HG02981 (cell line): ENCODE results near the gene COL6A2.
"Not testable (repeated sequence)": the region's sequence is repeated elsewhere in the genome, so short reads cannot be mapped to it uniquely, and the experiment has no call there.

ENCODE experiments used
- ATAC-seq: cut with Tn5 transposase; IDR thresholded peaks from one replicate; pipeline ENCODE4 v1.9.1; 2021; ENCODE audit warnings: mild to moderate bottlenecking, moderate library complexity; ENCODE audit not compliant: unreplicated experiment

The COL6A2 gene

DNA sequence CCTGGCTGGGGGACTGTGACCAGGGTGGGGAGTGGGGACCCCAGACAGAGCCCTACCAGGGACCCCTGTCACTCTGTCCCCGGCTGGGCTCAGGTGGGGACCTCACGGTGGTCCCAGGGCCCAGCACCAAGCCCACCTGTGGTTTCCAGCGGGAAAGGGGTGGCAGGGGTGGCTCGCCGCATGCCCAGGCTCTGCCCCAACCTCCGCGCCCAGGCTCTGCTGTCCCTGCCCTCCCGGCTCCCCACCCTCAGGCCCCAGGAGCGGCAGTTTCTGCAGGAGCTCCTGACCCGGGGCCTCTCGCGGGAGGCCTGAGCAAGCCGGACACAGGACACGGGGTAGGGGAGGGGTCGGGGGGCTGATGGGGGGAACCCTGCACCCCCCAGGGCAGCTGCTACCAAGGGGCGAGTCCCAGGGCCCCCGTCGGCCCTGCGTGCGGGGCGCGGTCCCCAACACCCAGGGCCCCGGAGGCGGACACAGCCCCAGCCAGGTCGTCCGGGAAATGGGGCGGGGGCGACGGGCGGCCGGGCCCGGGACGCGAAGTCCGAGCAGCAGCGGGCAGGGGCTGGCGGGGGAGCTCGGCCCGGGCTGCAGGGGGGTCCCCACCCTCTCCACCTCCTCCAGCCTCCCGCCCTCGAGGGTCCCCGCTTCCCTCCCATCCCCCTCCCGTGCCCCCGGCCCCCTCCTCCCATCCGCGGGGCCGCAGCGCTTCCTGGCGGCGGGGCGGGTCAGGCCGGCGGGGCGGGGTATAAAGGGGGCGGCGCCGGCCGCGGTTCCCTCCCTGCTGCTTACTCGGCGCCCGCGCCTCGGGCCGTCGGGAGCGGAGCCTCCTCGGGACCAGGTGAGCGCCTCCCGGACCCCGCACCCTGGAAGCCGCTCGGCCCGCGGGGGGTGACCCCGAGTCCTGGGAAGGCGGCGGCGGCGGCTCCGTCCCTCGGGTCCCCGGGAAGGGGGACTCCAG, at the start of gene COL6A2:
COL6A2 (plus strand) TSS at position 777 of the 958 bp plus-strand sequence.
- ATAC-seq, result no peak

DNA sequence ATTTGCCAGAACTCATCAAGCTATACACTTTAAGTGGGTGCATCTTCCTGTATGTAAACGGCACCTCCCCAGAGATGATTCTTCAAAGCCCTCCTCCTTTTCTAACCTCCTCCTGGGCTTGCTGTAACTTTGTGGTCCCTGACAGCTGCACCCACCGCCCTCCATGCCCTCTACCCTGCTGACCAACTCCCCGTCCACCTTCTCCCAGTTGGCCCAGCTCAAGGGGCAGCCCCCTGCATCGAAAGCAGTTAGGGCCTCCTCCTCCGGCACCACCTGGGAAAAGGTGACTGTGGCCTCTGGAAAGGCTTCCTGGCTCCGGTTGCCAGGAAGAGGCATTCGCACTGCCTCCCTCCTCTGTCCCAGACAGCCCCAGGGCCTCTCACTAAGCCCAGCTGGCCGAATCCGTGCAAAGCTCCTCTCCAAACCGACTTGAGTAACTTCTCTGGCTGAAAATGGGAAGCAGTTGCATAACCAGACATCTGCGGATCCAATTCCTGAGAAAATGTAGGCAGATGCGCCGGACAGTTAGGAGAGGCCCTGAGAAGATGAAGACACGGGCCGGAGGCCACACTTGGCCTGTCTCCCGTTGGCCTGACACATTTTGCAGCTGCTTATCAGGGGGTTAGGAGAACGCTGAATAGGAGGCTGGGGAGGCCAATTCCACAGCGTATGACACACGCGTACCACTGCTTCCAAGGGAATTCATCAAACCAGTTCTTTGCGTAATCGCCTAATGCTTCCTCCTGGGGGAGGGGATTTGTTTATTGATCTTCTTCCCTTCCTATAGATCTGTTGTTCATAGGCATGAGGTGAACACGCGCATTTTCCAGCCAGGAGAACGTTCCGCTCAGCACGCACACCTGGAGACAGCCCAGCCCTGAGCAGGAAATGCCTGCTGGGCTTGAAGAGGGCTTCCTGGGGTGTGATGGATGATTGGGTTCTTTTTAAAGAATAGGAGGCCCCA, 48.7 kb upstream of the COL6A2 start:
- no peak for ATAC-seq

DNA sequence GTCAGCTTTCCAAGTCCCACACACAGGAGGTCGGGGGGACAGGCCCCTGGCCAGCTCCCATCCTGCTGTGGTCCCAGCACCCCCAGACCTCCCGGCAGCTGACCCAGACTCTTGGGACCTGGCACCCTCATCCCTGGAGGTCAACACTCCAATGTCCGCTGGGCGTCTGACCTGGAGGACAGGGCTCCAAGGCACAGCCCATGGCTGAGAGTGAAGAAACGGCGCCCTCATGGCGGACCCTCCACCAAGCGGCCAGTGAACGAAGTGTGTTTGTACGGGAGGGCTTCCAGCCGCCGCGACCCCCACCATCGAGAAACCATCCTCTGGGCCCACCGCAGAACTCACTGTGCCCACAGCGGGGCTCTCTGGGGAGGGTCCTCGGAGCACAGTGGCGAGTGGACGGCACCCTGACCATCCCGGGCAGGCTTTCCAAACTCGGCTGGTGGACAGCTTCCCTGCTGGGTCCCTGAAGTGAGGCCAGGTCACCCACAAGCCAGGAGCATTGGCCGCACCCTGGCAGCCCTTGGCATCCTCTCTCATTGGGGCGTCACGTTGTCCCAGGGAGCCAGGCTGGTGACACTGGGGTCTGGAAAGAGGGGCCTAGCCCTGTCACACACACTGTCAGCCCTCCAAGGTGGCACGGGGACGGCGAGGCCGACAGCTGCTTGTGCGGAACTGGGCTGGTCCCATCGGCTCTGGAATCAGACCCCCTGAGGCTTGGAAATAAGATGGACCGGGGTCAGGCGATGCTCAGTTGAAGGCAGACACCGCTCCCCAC, 47.8 kb upstream of the COL6A2 start:
- ATAC-seq, result no peak

DNA sequence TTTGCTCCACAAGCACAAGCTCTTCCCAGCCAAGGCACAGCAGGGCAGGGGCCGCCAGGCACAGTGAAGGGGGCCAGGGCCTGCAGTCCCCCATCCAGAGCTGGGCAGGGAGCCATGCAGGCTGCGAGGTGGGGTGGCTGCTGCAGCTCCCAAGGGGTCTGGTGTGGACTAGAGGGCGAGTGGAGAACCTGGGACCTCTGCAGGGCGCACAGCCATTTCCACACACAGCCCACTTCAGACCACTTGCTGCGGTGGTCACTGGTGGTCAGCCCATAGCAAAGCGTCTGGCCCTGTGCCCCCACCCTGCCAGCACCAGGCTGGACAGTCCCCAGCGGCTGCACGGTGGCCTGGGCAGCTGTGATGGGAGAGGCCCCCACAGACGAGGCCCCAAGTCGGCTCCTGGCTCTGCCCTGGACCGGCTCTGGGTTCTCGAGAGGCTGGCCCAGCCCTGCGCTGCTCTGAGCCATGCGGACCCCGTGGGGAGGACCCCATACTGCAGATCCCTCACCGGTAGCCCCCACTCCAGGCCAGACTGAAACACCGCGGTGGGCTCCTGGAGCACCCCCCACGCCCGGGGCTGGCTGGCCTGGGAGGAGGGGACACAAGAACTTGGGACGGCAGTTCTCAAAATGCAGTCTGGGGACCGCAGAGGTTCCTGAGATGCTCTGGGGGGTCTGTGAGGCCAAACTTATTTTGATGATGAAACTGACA, 47.1 kb upstream of the COL6A2 start:
- no peak for ATAC-seq

DNA sequence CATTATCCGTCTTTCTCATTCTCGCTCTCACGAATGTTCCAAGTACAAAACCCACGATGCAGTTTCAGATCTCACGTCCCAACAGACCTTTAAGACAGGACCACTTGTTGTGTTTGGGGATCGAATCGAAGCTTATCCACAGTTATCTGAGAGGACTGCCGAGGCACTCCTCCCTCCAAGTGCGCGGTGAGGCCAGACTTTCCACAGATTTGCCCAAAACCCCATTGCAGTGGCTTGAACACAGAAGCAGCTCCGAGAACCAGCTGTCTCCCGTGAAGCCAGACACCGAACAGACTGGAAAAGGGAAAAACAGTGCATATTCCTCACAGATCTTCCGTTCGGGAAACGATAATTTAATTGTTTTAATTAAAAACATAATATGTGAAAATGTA, 46.5 kb upstream of the COL6A2 start:
- no peak for ATAC-seq

DNA sequence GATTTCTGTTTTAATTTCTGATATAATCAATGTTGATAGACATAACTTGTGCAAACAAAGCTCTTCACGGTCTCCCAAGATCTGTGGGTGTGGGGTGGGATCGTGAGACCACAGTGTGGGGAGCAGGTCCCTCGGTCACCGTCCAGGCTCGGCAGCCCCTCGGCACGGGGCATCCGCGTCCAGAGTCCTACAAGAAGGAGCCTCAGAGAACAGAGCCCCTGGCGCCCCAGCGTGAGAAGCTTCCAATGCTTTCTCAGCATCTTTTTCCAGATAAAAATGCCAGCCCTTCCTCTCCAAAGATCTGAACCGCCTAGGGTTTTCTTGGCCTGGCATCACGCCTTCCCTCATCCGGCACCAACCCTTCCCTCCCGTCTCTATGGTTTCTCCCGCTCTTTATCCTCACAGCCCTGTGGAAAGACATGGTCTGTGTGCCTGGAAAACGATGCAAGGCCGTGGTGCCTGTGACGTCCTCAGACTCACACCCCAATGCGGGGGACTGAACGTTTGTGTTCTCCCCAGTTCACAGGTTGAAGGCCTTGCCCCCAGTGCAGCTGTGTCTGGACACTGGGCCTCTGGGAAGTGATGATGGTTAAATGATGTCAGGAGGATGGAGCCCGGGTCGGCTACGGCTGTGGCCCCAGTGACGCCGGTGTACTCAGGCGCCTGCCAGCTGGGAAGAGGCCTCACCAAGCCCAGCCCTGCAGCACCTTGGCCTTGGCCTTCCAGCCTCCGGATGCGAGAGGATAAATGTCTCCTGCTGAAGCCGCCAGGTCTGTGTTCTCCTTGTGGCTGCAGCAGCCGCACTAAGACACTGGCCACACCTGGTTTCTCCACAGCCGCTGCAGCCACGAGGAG, 45.9 kb upstream of the COL6A2 start:
- no peak for ATAC-seq

DNA sequence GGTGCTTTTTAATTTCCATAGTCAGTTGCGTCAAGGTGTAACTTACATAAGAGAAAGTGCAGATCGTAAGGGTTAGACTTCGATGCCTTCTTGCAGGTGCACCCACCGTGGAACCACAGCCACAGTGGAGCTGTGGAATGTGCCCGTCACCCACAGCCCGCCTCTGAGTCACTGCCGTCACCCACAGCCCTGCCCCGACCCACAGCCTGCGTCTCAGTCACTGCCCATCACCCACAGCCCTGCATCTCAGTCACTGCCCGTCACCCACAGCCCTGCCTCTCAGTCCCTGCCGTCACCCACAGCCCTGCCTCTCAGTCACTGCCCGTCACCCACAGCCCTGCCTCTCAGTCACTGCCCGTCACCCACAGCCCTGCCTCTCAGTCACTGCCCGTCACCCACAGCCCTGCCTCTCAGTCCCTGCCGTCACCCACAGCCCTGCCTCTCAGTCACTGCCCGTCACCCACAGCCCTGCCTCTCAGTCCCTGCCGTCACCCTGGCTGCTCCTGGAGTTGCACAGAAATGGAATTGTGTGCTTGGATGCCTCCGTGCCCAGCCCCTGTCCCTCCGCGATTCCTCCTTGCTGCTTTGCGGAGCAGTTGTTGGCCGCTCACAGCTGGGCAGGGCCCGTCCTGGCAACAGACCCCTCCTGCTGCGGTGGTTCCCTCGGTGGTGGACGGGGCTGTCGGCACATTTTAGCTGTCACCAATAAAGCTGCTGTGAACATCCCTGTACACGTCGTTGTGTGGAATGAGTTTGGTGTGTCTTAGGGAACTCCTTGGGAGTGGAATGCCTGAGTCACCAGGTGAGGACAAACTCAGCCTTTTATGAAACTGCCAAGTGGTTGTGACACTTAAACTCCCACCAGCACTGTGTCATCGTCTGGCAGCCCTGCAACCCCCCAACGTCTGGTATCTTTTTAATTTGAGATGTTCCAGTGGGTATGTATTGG, 44.9 kb upstream of the COL6A2 start:
- no peak for ATAC-seq

DNA sequence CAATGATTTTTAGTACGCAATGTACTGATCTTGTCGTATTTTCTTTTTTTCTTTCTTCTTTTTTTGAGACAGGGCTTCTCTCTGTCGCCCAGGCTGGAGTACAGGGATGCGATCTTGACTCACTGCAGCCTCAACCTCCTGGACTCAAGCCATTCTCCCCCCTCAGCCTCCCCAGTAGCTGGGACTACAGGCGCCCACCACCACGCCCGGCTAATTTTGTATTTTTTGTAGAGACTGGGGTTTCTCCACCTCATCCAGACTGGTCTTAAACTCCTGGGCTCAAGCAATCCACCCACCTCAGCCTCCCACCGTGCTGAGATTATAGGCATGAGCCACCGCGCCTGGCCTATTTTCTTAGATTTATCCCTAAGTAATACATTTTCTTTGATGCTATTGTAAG, 43.9 kb upstream of the COL6A2 start:
- ATAC-seq, result no peak

DNA sequence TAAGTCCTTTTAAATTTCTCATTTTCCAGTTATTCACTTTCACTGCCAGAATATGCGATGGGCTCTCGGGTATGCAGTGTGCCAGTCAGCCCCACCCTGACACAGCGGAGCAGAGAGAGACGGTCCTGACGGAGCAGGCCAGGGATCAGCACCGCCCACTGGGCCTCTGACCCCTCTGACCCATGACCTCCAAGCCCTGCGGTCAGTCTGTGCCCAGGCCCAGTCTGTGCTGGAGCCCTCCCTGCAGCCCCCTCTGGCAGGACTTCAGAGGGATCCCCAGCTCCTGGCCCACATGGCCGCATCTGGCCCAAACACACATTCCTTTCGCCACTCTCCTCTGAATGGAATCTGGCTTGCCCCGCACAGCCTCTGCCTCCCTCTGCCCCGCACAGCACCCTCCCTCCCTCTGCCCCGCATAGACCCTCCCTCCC, 43.4 kb upstream of the COL6A2 start:
- ATAC-seq, result no peak

DNA sequence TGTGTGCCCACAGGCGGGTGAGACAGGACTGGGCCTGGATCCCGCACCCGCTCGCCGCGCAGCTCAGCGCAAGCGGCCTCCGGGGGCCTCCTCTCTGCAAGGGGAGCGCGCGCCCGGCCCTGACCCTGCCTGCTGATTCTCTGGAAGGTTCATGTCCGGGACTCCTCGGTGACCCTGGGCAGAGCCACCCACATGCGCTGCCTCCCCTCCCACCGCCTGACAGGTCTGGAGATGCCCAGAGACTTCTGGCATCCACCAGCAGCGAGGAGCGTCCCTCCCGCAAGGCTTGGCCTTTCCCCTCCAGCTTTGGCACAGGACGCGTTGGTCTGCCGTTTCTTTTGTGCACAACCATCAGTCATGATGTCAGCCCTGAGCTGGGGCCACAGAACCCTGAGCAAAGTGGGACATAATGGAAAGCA, 42.0 kb upstream of the COL6A2 start:
- no peak for ATAC-seq

DNA sequence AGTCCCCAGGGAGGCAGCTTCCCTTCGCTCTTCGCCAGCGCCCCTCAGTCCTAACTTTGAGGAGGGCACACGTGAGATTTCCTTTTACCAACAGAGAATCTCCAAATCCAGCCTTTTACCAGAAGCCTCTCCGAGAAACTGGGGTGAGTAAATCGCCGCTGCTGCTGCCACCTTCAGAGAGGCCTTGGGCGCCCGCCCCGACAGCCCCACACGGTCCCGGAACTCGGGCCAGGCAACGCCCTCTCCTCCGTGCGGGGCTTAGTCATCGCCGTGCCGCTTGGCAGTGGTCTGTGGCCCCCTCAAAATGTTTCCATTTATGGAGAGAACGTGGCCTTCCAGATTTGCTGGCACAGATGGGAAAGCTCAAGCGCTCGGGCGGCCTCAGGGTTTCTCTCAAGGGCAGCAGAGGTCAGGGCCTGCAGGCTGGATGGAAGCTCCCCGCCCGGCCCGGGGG, 41.4 kb upstream of the COL6A2 start:
- no peak for ATAC-seq

DNA sequence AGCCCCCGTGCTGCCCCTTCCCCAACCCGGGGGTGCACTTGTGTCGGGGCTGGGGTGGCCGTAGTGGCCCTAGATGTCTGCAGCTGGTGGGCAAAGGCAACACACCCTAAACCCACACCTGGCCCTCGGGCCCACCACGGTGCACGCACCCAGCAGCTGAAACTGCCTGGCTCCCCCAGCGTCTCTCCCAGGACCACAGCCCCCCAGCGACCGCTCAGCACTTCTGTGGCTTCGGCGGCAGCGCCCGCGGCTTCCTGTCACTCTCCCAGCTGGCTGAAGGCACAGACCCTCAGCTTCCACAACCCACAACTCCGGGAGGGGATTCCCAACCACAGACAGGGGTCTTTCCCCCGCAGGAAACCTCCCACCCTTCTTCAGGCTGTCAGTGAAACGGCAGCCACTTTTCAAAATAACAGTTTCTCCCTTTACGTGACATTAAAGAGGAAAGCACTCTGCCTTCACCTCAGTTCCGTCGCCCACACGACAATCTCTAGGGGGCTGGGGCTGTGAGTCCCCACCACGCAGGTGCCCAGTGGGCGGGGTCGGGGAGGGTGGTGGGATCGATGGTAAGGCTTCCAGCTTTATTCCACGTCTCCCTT, 40.7 kb upstream of the COL6A2 start:
- no peak for ATAC-seq

DNA sequence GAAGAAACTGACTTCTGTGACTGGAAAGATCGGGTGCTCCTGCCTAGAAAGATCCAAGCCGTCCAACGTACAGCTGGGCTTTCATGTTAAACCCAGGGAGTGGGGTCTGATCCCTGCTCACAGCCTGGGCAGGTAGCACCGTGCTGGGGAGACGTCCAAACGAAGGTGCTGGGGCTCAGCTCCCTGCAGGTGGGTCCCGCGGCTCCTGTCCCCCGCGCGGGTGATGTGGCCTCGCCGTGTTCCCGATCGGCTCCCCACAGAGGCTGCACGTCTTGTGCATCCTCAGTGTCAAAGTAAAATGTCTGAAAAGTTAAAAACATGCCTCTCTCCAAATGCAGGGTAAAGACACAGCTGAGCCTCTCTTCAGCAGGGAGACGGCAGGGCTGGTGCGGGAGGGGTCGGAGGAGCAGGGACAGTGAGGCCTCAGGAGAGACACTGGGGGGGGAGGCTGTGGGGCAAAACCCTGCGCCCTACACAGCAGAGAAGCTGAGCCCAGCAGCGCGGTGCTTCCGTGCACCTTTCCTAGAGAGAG, 40.1 kb upstream of the COL6A2 start:
- ATAC-seq, result no peak

DNA sequence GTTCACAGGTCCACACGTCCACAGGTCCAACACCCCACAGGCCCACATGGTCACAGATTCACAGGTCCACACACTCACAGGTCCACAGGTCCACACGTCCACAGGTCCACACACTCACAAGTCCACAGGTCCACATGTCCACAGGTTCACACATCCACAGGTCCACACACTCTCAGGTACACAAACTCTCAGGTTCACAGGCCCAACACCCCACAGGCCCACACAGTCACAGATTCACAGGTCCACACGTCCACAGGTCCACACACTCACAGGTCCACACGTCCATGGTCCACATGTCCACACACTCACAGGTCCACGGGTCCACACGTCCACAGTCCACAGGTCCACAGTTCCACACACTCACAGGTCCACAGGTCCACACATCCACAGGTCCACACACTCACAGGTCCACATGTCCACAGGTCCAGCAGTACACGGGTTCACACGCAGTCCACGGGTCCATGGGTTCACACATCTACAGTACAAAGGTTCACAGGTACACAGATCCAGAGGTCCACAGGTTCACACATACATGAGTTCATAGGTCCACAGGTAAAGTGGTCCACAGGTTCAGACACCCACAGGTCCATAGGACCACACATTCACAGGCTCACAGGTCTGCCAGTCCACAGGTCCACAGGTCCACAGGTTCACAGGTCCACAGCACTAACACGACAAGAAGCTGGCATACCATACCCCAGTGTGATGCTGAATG, 39.3 kb upstream of the COL6A2 start:
- ATAC-seq, result no peak

DNA sequence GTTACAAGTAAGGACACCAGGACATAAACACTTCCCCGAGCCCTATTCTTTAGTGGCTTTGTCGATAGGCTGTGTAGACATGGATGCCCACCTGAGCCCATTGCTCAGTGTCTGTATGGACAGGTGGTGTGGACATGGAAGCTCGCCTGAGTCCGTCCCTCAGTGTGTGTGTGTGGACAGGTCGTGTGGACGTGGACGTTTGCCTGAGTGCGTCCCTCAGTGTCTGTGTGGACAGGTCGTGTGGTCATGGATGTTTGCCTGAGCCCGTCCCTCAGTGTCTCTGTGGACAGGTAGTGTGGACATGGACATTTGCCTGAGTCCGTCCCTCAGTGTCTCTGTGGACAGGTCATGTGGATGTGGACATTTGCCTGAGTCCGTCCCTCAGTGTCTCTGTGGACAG, 38.7 kb upstream of the COL6A2 start:
- no peak for ATAC-seq

DNA sequence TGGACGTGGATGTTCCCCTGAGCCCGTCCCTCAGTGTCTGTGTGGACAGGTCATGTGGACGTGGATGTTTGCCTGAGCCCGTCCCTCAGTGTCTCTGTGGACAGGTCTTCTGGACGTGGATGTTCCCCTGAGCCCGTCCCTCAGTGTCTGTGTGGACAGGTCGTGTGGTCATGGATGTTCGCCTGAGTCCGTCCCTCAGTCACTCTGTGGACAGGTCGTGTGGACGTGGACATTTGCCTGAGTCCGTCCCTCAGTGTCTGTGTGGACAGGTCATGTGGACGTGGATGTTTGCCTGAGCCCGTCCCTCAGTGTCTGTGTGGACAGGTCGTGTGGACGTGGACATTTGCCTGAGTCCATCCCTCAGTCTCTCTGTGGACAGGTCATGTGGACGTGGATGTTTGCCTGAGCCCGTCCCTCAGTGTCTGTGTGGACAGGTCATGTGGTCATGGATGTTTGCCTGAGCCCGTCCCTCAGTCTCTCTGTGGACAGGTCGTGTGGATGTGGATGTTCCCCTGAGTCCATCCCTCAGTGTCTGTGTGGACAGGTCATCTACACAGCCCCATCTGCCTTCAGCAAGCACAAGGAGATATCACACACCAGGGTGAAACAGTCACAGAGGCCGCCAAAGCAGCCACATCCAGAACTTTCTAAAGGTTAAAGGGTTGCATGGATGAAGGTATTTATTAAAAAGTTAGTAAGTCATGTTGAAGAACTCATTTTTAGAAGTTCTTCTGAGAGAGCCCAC, 38.0 kb upstream of the COL6A2 start:
- ATAC-seq, result not testable (repeated sequence)
